Measurements from ENCODE around the gene BUD13. TPM values are rescaled to one million over a fixed set of nuclear protein-coding genes. Genes with fewer than 3 reads are reported as not detected.

Gene BUD13
- total and polyA plus RNA-seq, 2 of the 13 experiments (the other 11 are each of a cell fraction or from before 2014, with no cell fraction given): 13.3 to 25.9 TPM

- peaks cover 10% of the 10 kb centered on the region for H3K79me2 ChIP-seq (ENCODE audit: insufficient read depth, low read length)
- no peak overlapping the region for H2AFZ ChIP-seq (ENCODE audit: low read length)
- BruUV-seq (replicated peaks): no TSS peak
- H3K4me1 ChIP-seq (ENCODE audit: insufficient read depth, low read length): peaks cover 32% of the 10 kb centered on the region
- H3K27ac ChIP-seq (ENCODE audit: extremely low read length, insufficient read depth, low read length): no peak overlapping the region
- no peak overlapping the region for H3K4me3 ChIP-seq (replicated peaks in 1 of 3; ENCODE audit: insufficient read depth in 1 of 3, low read depth in 2 of 3, low read length in 3 of 3)
- CTCF ChIA-PET (ENCODE audit: low intra/inter-chr PET ratio, low total read pairs): no interaction called here
- H4K20me1 ChIP-seq (ENCODE audit: insufficient read depth, low read length): no peaks in the 10 kb centered on the region; the same call in 1 of the 2 replicates
- no peak overlapping the region for H3K9ac ChIP-seq (ENCODE audit: insufficient read depth, low read depth, low read length)
- in situ Hi-C loops (cut with HindIII; ENCODE audit: extremely low pct_ligation_motif_present, low pct_unique_long_range_greater_than_20kb): no loop called here
- H3K9me3 ChIP-seq (ENCODE audit: low read length): no peaks in the 10 kb centered on the region
- FAIRE-seq: no peak
- H3K4me2 ChIP-seq (ENCODE audit: low read depth, low read length): no peak overlapping the region
- POLR2A ChIA-PET: interaction anchor here (2.5 to 8.4 kb wide), 2 partner anchors 12 to 60 kb away, joined by 12 to 78 read pairs; partner anchors contain the start of genes APOA1, APOA5 and ZPR1
- TF ChIP-seq ZNF121 (CRISPR knock-in tag; IDR thresholded peaks at IDR 0.05) (no peak), EHMT2 (IDR thresholded peaks at IDR 0.05; ENCODE audit: borderline replicate concordance, low read depth, low read length) (no peak)
- H3K27me3 ChIP-seq (ENCODE audit: control insufficient read depth in 1 of 2, insufficient read depth in 2 of 2, low read length in 2 of 2): no peaks in the 10 kb centered on the region
- no peak for ATAC-seq
- DNase-seq (ENCODE audit: low spot score): no peak
- peaks cover 18 to 36% of the 10 kb centered on the region in 2 experiments for H3K36me3 ChIP-seq (replicated peaks in 1 of 2; ENCODE audit: control insufficient read depth in 1 of 2, insufficient read depth in 2 of 2, low read length in 2 of 2)
- intact Hi-C loops (cut with micrococcal nuclease; ENCODE audit: unreplicated experiment): no loop called here
Measured at GRCh38 chr11:116776522-116776984, 3.8 kb upstream of the BUD13 start.

GRCh38 chr11:116775975-116776374 lies 3.2 kb upstream of the BUD13 start:
- peaks cover 38% of the 10 kb centered on the region for H3K4me1 ChIP-seq (ENCODE audit: insufficient read depth, low read length)
- DNase-seq (ENCODE audit: low spot score) (no peak), FAIRE-seq (no peak), ATAC-seq (no peak)
- peaks cover 16% of the 10 kb centered on the region for H3K79me2 ChIP-seq (ENCODE audit: insufficient read depth, low read length)
- H4K20me1 ChIP-seq (ENCODE audit: insufficient read depth, low read length): no peaks in the 10 kb centered on the region; the same call in 1 of the 2 replicates
- BruUV-seq (replicated peaks): no TSS peak
- in situ Hi-C loops (cut with HindIII; ENCODE audit: extremely low pct_ligation_motif_present, low pct_unique_long_range_greater_than_20kb): no loop called here
- H3K27me3 ChIP-seq (ENCODE audit: control insufficient read depth in 1 of 2, insufficient read depth in 2 of 2, low read length in 2 of 2): no peaks in the 10 kb centered on the region
- CTCF ChIA-PET (ENCODE audit: low intra/inter-chr PET ratio, low total read pairs): no interaction called here
- 89% methylated on average over 5 of the region's 5 CpGs for WGBS (ENCODE audit: low lambda C conversion rate)
- H3K27ac ChIP-seq (ENCODE audit: extremely low read length, insufficient read depth, low read length): no peak overlapping the region
- intact Hi-C loops (cut with micrococcal nuclease; ENCODE audit: unreplicated experiment): no loop called here
- no peak overlapping the region for H3K4me2 ChIP-seq (ENCODE audit: low read depth, low read length)
- no peak overlapping the region for H3K9ac ChIP-seq (ENCODE audit: insufficient read depth, low read depth, low read length)
- no peak overlapping the region for H2AFZ ChIP-seq (ENCODE audit: low read length)
- H3K9me3 ChIP-seq (ENCODE audit: low read length): no peaks in the 10 kb centered on the region
- no peak overlapping the region for H3K4me3 ChIP-seq (replicated peaks in 1 of 3; ENCODE audit: insufficient read depth in 1 of 3, low read depth in 2 of 3, low read length in 3 of 3)
- H3K36me3 ChIP-seq (replicated peaks in 1 of 2; ENCODE audit: control insufficient read depth in 1 of 2, insufficient read depth in 2 of 2, low read length in 2 of 2): peaks cover 18 to 30% of the 10 kb centered on the region in 2 experiments
- POLR2A ChIA-PET: interaction anchor here (1.3 to 8.4 kb wide), 3 partner anchors 13 to 61 kb away, joined by 3 to 78 read pairs (median 59); partner anchors contain the start of genes APOA1, APOA5 and ZPR1
- no peak for TF ChIP-seq ZNF678 (CRISPR knock-in tag; IDR thresholded peaks at IDR 0.05)
- no peak for TF ChIP-seq TFAP4 (IDR thresholded peaks at IDR 0.05; ENCODE audit: borderline replicate concordance, low read depth)
- no peak for TF ChIP-seq ZNF615 (CRISPR knock-in tag; IDR thresholded peaks at IDR 0.05; ENCODE audit: borderline replicate concordance)
- TF ChIP-seq DNMT1 (CRISPR knock-in tag; IDR thresholded peaks at IDR 0.05): no peak
- no peak for TF ChIP-seq EHMT2 (IDR thresholded peaks at IDR 0.05; ENCODE audit: borderline replicate concordance, low read depth, low read length)
- TF ChIP-seq MAZ (IDR thresholded peaks at IDR 0.05; ENCODE audit: borderline replicate concordance, low read depth, low read length): no peak
- no peak for TF ChIP-seq MAZ (CRISPR knock-in tag; IDR thresholded peaks at IDR 0.05; ENCODE audit: low read depth)
- TF ChIP-seq ZC3H13 (CRISPR knock-in tag; IDR thresholded peaks at IDR 0.05): no peak
- TF ChIP-seq SRF (IDR thresholded peaks at IDR 0.05; ENCODE audit: low read depth, low read length): no peak
- no peak for TF ChIP-seq ZNF883 (CRISPR knock-in tag; IDR thresholded peaks at IDR 0.05; ENCODE audit: not compliant biosample characterization)
- TF ChIP-seq TAF1 (CRISPR knock-in tag; IDR thresholded peaks at IDR 0.05): no peak
- TF ChIP-seq ATF2 (CRISPR knock-in tag; IDR thresholded peaks at IDR 0.05): no peak
- TF ChIP-seq ZNF879 (CRISPR knock-in tag; IDR thresholded peaks at IDR 0.05): no peak

Data from HepG2 (cell line).